A549 (cell line): ENCODE measurements around the gene EPHB1.

Source experiments
- CBX2 ChIP-seq: fragments of 200-600 bp; sonication (generic); IDR thresholded peaks from 2 replicates; pipeline ENCODE4 v1.6.1; 2016; ENCODE audit warnings: low read depth, mild to moderate bottlenecking, borderline replicate concordance
- CHD4 ChIP-seq: fragments of 200-600 bp; sonication (generic); IDR thresholded peaks from 2 replicates; pipeline ENCODE4 v1.6.1; 2016; ENCODE audit warnings: antibody characterized with exemption, mild to moderate bottlenecking, borderline replicate concordance
- CTCF ChIP-seq: fragments of >200 bp; sonication (Bioruptor Twin); formaldehyde crosslinking; IDR thresholded peaks from 3 replicates; pipeline ENCODE4 v1.5.1; 2016
- E2F6 ChIP-seq: IDR thresholded peaks from 2 replicates; pipeline ENCODE4 v1.6.1; 2012; ENCODE audit warnings: low read depth, borderline replicate concordance
- PHF8 ChIP-seq: fragments of 200-600 bp; sonication (generic); IDR thresholded peaks from 2 replicates; pipeline ENCODE4 v1.6.1; 2016; ENCODE audit warnings: low read depth, mild to moderate bottlenecking, antibody characterized with exemption, moderate library complexity, borderline replicate concordance
- POLR2A ChIP-seq: IDR thresholded peaks from 2 replicates; pipeline ENCODE4 v1.6.1; 2012; ENCODE audit warnings: mild to moderate bottlenecking, low read length
- RAD21 ChIP-seq, 2 experiments: fragments of >200 bp in 1 of 2; sonication (Bioruptor Twin) in 1 of 2; formaldehyde crosslinking in 1 of 2; IDR thresholded peaks in 1 of 2; conservative IDR thresholded peaks in 1 of 2; 2 replicates in 1 of 2; 3 replicates in 1 of 2; pipeline ENCODE4 v1.6.1; 2012 to 2018; ENCODE audit warnings: inconsistent platforms in 1 of 2
- REST ChIP-seq: fragments of 200-600 bp; sonication (generic); IDR thresholded peaks from 2 replicates; pipeline ENCODE4 v1.6.1; 2016; ENCODE audit warnings: antibody characterized with exemption, mild to moderate bottlenecking, moderate library complexity
- TF ChIP-seq, protein P1 (sequence below): IDR thresholded peaks from 2 replicates; pipeline ENCODE4 v1.6.1; 2012
- TF ChIP-seq, protein P2 (sequence below): IDR thresholded peaks from 2 replicates; pipeline ENCODE4 v1.6.1; 2012

DNA sequence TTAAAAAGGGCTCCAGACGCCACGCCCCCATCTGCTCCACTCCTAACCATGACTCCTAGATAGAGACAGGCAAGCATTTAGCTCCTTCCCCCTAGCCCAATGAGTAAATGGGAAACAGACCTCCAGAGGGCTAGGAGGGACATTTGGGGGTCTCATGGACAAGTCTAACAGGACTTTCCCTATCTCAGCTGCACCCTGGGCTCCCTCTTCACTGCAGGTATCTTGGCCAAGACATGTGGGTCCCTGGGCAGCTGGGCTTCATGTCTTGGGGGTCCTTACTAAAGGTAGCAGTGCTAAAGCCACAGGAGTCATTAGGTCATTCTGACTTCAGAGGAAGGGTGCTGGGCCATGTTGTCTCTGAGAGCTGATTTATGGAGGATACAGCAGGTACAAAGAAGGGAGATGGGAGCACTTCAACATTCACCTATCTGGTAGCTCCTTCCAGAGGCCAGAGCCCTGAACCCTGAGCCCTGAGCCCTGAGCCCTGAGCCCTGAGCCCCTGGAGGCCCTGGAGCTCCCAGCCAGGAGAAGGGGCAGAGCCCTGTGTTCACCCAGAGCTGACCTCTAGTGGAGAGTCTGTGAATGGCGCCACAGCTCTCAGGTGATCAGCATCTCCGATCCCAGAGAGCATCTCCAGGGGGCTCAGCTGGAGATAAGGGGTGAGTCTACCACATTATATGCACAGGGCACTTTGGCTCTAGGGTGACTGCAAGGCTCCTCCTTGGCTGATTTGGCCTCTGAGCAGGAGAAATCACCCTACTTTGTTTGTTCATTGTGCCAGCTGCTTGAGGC, 40.1 kb upstream of the EPHB1 start:
- TF ChIP-seq POLR2A (no peak), CTCF (peak; percentile 28), PHF8 (no peak), E2F6 (no peak), REST (no peak), CHD4 (no peak), CBX2 (no peak), RAD21 (conservative IDR thresholded peaks at IDR 0.05 in 1 of 2, IDR thresholded peaks at IDR 0.05 in 1 of 2) (peak in 1 of 2 experiments; percentile 29; a peak in 2 of 5 replicates)
- TF ChIP-seq, protein P1, sequence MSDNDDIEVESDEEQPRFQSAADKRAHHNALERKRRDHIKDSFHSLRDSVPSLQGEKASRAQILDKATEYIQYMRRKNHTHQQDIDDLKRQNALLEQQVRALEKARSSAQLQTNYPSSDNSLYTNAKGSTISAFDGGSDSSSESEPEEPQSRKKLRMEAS, result no peak
- TF ChIP-seq, protein P2, sequence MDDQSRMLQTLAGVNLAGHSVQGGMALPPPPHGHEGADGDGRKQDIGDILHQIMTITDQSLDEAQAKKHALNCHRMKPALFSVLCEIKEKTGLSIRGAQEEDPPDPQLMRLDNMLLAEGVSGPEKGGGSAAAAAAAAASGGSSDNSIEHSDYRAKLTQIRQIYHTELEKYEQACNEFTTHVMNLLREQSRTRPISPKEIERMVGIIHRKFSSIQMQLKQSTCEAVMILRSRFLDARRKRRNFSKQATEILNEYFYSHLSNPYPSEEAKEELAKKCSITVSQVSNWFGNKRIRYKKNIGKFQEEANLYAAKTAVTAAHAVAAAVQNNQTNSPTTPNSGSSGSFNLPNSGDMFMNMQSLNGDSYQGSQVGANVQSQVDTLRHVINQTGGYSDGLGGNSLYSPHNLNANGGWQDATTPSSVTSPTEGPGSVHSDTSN, result no peak
